Epithelial cell of esophagus (primary cell): ENCODE measurements around the gene KRT74.

Experiments used
- DNase-seq: peaks from one replicate; pipeline ENCODE4 v3.0.0; 2010; ENCODE audit warnings: low read depth
- H3K4me3 ChIP-seq: 2 replicates; pipeline ENCODE4 v1.5.1; 2011; ENCODE audit warnings: mild to moderate bottlenecking, low read length, control low read depth
- CTCF ChIP-seq: IDR thresholded peaks from 2 replicates; pipeline ENCODE4 v1.5.1; 2011; ENCODE audit warnings: low read depth, mild to moderate bottlenecking, low read length, control low read depth, inconsistent platforms; ENCODE audit not compliant: insufficient read depth; ENCODE audit errors: missing control alignments

KRT74 gene

DNA sequence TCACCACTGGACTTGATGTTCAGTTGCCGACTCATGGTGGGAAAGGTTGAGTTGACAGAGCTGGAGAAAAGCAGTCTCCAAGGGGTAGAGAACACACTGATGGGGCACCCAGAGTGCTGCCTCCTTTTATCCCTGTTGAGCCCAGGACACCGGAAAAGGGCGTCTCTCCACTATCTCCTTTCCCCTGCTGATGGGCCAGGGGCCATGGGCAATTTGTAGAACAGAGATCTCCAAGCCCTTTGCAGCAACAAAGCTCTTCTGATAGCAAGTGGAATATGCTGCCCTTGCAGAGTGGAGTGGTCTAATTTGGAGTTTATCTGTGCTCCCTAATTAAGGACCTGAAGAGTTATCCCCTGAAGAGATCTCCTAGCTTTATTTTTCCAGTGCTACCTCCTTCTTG is at the start of gene KRT74:
Gene KRT74 (minus strand): TSS at position 101 of the 400 bp plus-strand sequence. CDS start 66 bp downstream, at position 35.
- no peak within 1 kb of the TSS for H3K4me3 ChIP-seq
- no peak for TF ChIP-seq CTCF
- no peak for DNase-seq

GRCh38 chr12:52622349-52622748 is 48.7 kb upstream of the KRT74 start:
- DNase-seq: no peak
- no peak overlapping the region for H3K4me3 ChIP-seq
- TF ChIP-seq CTCF: no peak

DNA sequence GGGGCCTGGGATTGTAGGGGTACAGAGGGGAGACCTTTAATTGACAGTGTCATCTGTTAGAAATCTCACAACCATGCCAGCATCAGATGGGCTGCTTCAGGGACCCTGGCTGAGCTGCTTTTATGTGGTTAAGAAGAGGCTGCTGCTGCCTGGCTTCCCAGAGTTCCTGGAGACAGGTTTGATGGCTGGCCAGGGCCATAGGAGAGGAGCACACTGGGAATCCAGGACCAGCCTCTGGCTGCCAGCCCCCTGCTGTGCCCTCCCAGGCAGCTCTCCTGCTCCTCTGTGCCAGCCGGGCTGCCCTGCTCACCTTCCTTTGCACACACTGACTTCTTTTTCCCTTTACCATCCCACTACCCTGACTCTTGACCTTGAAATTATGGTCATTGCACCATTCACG is 45.2 kb upstream of the KRT74 start:
- TF ChIP-seq CTCF: no peak
- H3K4me3 ChIP-seq: no peak overlapping the region
- DNase-seq: no peak

- no peak within 1 kb of the TSS for H3K4me3 ChIP-seq
- DNase-seq: no peak
Measured at GRCh38 chr12:52618216-52618615, 44.6 kb upstream of the KRT74 start, which contains the start of gene KRT73. Gene KRT73 (minus strand): TSS chr12:52618559. CDS start chr12:52618524, 35 bp downstream.

DNA sequence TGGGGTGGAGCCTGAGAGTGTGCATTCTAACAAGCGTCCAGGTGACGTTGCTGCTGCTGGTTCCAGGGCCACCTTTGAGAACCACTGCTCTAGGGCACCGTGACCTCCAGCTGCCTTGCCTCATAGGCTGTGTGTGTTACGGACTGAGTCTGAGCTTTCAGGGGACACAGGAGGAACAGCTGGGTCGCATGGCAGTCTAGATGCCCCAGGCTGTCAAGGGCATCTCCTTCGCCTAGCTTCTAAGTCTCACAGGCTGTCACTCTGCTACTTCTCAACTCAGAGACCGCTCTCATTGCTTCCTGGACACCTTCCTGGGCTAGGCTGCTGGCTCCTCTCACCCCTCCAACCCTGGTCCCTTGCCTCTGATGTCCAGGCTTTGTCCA is 43.8 kb upstream of the KRT74 start:
- DNase-seq: no peak
- TF ChIP-seq CTCF: no peak
- H3K4me3 ChIP-seq: no peak overlapping the region

More at GRCh38 chr12:52618216-52618615, 44.6 kb upstream of the KRT74 start, which contains the start of gene KRT73:
- no peak for TF ChIP-seq CTCF

GRCh38 chr12:52616680-52617402 is 43.2 kb upstream of the KRT74 start:
- no peak for TF ChIP-seq CTCF
- H3K4me3 ChIP-seq: no peak overlapping the region
- no peak for DNase-seq

DNA sequence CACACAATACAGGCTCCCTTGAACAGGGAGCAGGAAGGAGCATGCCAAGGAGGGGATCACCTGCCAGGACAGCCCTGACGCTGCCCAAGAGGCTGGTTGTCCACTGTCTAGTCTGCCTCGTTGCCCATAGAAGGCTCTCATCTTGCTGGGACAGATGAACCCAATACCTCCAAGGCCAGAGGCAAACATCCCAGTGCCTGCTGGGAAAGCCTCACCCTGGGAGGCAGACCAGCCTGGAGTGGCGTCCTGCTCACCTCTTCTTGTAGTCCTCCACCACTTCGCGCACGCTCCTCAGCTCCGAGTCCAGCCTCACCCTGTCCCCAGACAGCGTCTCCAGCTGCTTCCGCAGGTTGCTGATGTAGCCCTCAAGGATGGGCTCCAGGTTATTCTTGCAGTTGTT is 42.3 kb upstream of the KRT74 start:
- DNase-seq: no peak
- no peak overlapping the region for H3K4me3 ChIP-seq
- no peak for TF ChIP-seq CTCF
